ENCODE measurements around the gene ZNF146.
"Not testable (repeated sequence)": the region's sequence is repeated elsewhere in the genome, so short reads cannot be mapped to it uniquely, and the experiment has no call there.

The ZNF146 gene

DNA sequence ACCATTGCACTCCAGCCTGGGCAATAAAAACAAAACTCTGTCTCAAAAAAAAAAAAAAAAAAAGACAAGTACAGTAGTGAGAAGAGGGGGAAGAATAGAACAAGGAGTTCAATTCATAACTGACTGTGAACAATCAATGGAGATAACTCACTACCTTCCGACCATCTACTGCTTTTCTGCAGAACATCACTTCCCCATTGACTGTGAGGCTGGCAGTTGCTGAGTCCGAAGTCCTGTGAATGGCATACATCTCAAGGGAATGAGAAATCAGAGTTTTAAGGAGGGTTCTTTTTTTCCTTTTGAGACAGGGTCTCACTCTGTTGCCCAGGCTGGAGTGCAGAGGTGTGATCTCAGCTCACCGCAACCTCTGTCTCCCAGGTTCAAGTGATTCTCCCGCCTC is 11.6 kb upstream of the ZNF146 start:
- Histone ChIP-seq H3K4me3 (ENCODE audit: low read length) (no peak overlapping the region), H3K9ac (ENCODE audit: low read depth, low read length) (no peak overlapping the region), H3K36me3 (ENCODE audit: insufficient read depth, low read depth, low read length) (no peaks in the 10 kb centered on the region), H3K9me3 (ENCODE audit: insufficient read depth, low read depth, low read length) (no peaks in the 10 kb centered on the region), H3K27ac (ENCODE audit: low read length) (no peak overlapping the region), H3K4me1 (ENCODE audit: insufficient read depth, low read length) (no peaks in the 10 kb centered on the region), H3K27me3 (ENCODE audit: insufficient read depth, low read length) (no peaks in the 10 kb centered on the region)

DNA sequence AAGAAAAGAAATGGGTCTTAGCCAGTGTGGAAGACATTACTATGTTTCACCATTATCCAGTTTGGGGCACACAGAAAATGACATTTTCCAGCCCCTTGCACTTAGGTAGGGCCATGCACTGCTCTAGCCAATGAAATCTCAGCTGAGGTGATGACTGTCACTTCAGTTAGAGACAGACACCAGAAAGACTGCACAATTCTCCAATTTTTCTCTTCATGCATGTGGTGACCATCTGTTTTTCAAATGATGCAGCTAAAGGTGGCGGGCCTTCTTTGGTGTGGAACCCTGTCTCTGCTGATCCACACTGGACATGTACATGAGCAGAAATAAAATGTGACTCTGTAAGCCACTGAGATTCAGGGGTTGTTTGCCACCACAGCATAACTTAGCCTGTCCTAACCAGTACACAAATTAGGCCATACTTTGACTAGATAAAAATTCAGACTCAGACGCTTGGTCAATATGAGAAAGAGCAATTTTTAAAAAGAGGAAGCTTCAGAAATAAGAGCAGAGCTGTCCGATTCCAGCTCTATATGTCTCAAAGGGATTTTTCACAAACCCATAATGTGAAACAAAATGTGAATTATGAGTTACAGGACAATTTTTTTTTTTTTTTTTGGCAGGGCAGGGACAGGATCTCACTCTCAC is 7.2 kb upstream of the ZNF146 start:
- Histone ChIP-seq H3K27ac (ENCODE audit: low read length) (no peak overlapping the region), H3K9ac (ENCODE audit: low read depth, low read length) (no peak overlapping the region), H3K4me3 (ENCODE audit: low read length) (no peak overlapping the region), H3K9me3 (ENCODE audit: insufficient read depth, low read depth, low read length) (no peaks in the 10 kb centered on the region), H3K4me1 (ENCODE audit: insufficient read depth, low read length) (no peaks in the 10 kb centered on the region), H3K27me3 (ENCODE audit: insufficient read depth, low read length) (no peaks in the 10 kb centered on the region), H3K36me3 (ENCODE audit: insufficient read depth, low read depth, low read length) (no peaks in the 10 kb centered on the region)

GRCh38 chr19:36209372-36209771 is 5.5 kb upstream of the ZNF146 start:
- Histone ChIP-seq H3K36me3 (ENCODE audit: insufficient read depth, low read depth, low read length) (no peaks in the 10 kb centered on the region), H3K27ac (ENCODE audit: low read length) (no peak overlapping the region), H3K4me3 (ENCODE audit: low read length) (no peak overlapping the region), H3K9me3 (ENCODE audit: insufficient read depth, low read depth, low read length) (no peaks in the 10 kb centered on the region), H3K4me1 (ENCODE audit: insufficient read depth, low read length) (no peaks in the 10 kb centered on the region), H3K9ac (ENCODE audit: low read depth, low read length) (no peak overlapping the region), H3K27me3 (ENCODE audit: insufficient read depth, low read length) (no peaks in the 10 kb centered on the region)

GRCh38 chr19:36210497-36210896 is 4.4 kb upstream of the ZNF146 start:
- Histone ChIP-seq H3K27me3 (ENCODE audit: insufficient read depth, low read length) (no peaks in the 10 kb centered on the region), H3K4me1 (ENCODE audit: insufficient read depth, low read length) (no peaks in the 10 kb centered on the region), H3K36me3 (ENCODE audit: insufficient read depth, low read depth, low read length) (no peaks in the 10 kb centered on the region), H3K4me3 (ENCODE audit: low read length) (no peak overlapping the region), H3K9me3 (ENCODE audit: insufficient read depth, low read depth, low read length) (no peaks in the 10 kb centered on the region), H3K9ac (ENCODE audit: low read depth, low read length) (no peak overlapping the region), H3K27ac (ENCODE audit: low read length) (no peak overlapping the region)

DNA sequence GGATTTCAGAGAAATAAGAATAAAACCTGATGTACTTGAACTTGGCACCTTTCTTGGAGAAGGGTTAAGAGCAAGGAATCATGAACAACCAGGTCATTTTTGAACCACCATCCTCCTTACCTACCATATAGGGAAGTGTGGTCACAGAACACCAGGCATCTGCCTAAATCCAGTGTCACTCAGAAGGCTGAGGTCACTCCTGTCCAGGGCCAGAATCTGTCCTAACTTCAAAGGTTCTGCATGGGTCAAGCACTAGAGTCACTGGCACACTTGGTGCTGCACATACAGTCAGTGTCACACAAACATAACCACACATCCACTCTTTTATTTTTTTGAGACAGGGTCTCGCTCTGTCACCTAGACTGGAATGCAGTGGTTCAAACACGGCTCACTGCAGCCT is 2.0 kb upstream of the ZNF146 start:
- Histone ChIP-seq H3K4me3 (ENCODE audit: low read length) (no peak overlapping the region), H3K9ac (ENCODE audit: low read depth, low read length) (no peak overlapping the region), H3K4me1 (ENCODE audit: insufficient read depth, low read length) (no peaks in the 10 kb centered on the region), H3K9me3 (ENCODE audit: insufficient read depth, low read depth, low read length) (no peaks in the 10 kb centered on the region), H3K27ac (ENCODE audit: low read length) (no peak overlapping the region), H3K36me3 (ENCODE audit: insufficient read depth, low read depth, low read length) (0 out of 2 replicates have a peak, but pooled peaks cover 4% of the 10 kb centered on the region), H3K27me3 (ENCODE audit: insufficient read depth, low read length) (no peaks in the 10 kb centered on the region)

DNA sequence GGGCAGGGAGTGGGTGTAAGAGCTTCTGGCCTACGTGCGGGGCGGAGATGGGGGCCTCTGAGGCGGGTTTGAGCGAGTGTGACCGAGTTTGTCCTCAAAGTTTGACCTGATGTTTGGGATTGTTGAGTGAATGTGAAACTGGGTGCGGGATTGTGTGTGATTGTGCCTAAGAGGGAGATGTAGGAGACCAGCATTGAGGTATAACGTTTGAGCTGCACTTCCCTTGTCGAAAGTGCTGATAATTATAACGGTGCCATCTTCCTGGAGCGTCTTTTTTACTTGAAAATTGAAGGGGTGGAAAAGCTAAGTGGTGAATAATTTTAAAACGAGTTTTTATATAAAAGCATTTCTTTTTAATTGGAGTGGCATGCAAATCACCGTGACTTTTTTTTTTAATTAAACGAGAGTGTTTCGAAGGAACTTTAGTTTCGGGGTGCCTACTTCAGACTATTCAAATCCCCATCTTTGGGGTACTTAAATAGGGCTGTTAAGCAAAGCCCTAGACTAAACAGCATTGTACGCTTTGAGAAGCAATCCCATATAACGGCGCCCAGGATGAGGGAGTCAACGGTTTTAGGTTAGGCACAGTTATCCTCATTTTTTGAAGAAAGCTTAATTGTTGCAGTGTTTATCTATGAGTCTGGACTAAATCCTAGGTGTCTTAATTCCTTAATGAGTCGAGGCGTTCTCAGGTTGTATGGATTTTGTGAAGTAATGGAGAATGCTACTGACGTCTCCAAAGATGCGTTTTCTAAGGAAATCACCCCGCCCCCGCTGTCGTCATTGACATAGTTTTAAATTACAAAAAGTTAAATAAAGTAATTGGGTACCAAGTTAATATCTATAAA is 594 bp downstream of the ZNF146 start:
- H3K9me3 ChIP-seq (ENCODE audit: insufficient read depth, low read depth, low read length), result no peaks in the 10 kb centered on the region
- peaks cover 22% of the 10 kb centered on the region for H3K36me3 ChIP-seq (ENCODE audit: insufficient read depth, low read depth, low read length)
- no peaks in the 10 kb centered on the region for H3K27me3 ChIP-seq (ENCODE audit: insufficient read depth, low read length)
- H3K4me1 ChIP-seq (ENCODE audit: insufficient read depth, low read length), result no peaks in the 10 kb centered on the region
- peak overlapping the region; percentile 99 for H3K9ac ChIP-seq (ENCODE audit: low read depth, low read length)
- H3K27ac ChIP-seq (ENCODE audit: low read length), result peak overlapping the region; percentile 53
- H3K4me3 ChIP-seq (ENCODE audit: low read length), result peak overlapping the region; percentile 92

- peaks cover 78% of the 10 kb centered on the region for H3K36me3 ChIP-seq (ENCODE audit: insufficient read depth, low read depth, low read length)
- no peak overlapping the region for H3K9ac ChIP-seq (ENCODE audit: low read depth, low read length)
- H3K4me3 ChIP-seq (ENCODE audit: low read length), result no peak overlapping the region
- no peaks in the 10 kb centered on the region for H3K4me1 ChIP-seq (ENCODE audit: insufficient read depth, low read length)
- no peak overlapping the region for H3K27ac ChIP-seq (ENCODE audit: low read length)
- no peaks in the 10 kb centered on the region for H3K27me3 ChIP-seq (ENCODE audit: insufficient read depth, low read length)
- no peaks in the 10 kb centered on the region for H3K9me3 ChIP-seq (ENCODE audit: insufficient read depth, low read depth, low read length)
Observed at GRCh38 chr19:36221474-36221873, 6.6 kb downstream of the ZNF146 start.

DNA sequence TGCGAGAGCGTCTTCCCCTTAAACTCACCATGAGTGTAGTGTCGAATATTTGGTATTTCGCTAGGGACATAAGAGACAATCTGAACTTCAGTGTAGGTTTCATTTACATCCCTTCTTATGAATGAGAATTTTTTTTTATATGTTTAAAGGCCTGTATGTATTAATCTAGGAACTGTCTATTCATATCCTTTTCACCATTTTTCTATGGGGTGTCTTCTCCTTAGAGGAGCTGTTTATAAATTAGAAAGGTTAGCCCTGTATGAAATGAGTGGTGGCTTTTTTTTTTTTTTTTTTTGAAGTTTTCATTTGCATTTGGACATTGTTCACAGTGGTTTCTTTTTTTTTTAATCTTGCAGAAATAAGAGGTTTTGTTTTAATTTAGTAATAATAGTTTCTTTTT is 7.6 kb downstream of the ZNF146 start:
- H3K9me3 ChIP-seq (ENCODE audit: insufficient read depth, low read depth, low read length), result no peaks in the 10 kb centered on the region
- no peaks in the 10 kb centered on the region for H3K27me3 ChIP-seq (ENCODE audit: insufficient read depth, low read length)
- peaks cover 82% of the 10 kb centered on the region for H3K36me3 ChIP-seq (ENCODE audit: insufficient read depth, low read depth, low read length)
- H3K4me1 ChIP-seq (ENCODE audit: insufficient read depth, low read length), result no peaks in the 10 kb centered on the region
- no peak overlapping the region for H3K4me3 ChIP-seq (ENCODE audit: low read length)
- H3K9ac ChIP-seq (ENCODE audit: low read depth, low read length), result no peak overlapping the region
- no peak overlapping the region for H3K27ac ChIP-seq (ENCODE audit: low read length)

- peaks cover 93% of the 10 kb centered on the region for H3K36me3 ChIP-seq (ENCODE audit: insufficient read depth, low read depth, low read length)
- no peak overlapping the region for H3K27ac ChIP-seq (ENCODE audit: low read length)
- no peak overlapping the region for H3K4me3 ChIP-seq (ENCODE audit: low read length)
- H3K27me3 ChIP-seq (ENCODE audit: insufficient read depth, low read length), result no peaks in the 10 kb centered on the region
- no peaks in the 10 kb centered on the region for H3K4me1 ChIP-seq (ENCODE audit: insufficient read depth, low read length)
- no peak overlapping the region for H3K9ac ChIP-seq (ENCODE audit: low read depth, low read length)
- H3K9me3 ChIP-seq (ENCODE audit: insufficient read depth, low read depth, low read length), result no peaks in the 10 kb centered on the region
Observed at GRCh38 chr19:36225219-36225892, 10.4 kb downstream of the ZNF146 start.

- not testable (repeated sequence) for H3K4me3 ChIP-seq (ENCODE audit: low read length); H3K27ac ChIP-seq (ENCODE audit: low read length); H3K27me3 ChIP-seq (ENCODE audit: insufficient read depth, low read length); H3K4me1 ChIP-seq (ENCODE audit: insufficient read depth, low read length); H3K9ac ChIP-seq (ENCODE audit: low read depth, low read length)
- Histone ChIP-seq H3K36me3 (ENCODE audit: insufficient read depth, low read depth, low read length) (peaks cover 98% of the 10 kb centered on the region), H3K9me3 (ENCODE audit: insufficient read depth, low read depth, low read length) (peaks cover 13% of the 10 kb centered on the region)
Observed at GRCh38 chr19:36233626-36234025, 18.7 kb downstream of the ZNF146 start.

DNA sequence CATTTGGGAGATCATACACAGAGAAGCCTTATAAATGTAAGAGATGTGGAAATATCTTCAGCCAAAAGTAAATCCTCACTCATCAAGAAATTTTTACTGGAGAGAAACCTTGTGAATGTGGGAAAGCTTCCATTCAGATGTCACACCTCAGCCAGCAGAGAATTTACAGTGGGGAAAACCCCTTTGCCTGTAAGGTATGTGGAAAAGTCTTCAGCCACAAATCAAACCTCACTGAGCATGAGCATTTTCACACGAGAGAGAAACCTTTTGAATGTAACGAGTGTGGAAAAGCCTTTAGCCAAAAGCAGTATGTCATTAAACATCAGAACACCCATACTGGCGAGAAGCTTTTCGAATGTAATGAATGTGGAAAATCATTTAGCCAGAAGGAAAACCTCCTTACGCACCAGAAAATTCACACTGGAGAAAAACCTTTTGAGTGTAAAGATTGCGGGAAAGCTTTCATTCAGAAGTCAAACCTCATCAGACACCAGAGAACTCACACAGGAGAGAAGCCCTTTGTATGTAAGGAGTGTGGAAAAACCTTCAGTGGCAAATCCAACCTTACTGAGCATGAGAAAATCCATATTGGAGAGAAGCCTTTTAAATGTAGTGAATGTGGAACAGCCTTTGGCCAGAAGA is 21.5 kb downstream of the ZNF146 start:
- no peak overlapping the region for H3K9ac ChIP-seq (ENCODE audit: low read depth, low read length)
- H3K4me3 ChIP-seq (ENCODE audit: low read length), result no peak overlapping the region
- peaks cover 7% of the 10 kb centered on the region; the same call in 1 of the 2 replicates for H3K4me1 ChIP-seq (ENCODE audit: insufficient read depth, low read length)
- H3K27ac ChIP-seq (ENCODE audit: low read length), result no peak overlapping the region
- peaks cover 13% of the 10 kb centered on the region for H3K9me3 ChIP-seq (ENCODE audit: insufficient read depth, low read depth, low read length)
- no peaks in the 10 kb centered on the region for H3K27me3 ChIP-seq (ENCODE audit: insufficient read depth, low read length)
- peaks cover 78% of the 10 kb centered on the region for H3K36me3 ChIP-seq (ENCODE audit: insufficient read depth, low read depth, low read length)
